Loucy (cell line): Measurements from ENCODE around the gene SLC38A3.

Source experiments
- CTCF ChIP-seq: fragments of 200-600 bp; sonication (generic); conservative IDR thresholded peaks from 2 replicates; pipeline ENCODE4 v1.5.1; 2014; ENCODE audit warnings: mild to moderate bottlenecking, antibody characterized with exemption, low read length
- EZH2phosphoT487 ChIP-seq: fragments of 200-600 bp; IDR thresholded peaks from 2 replicates; pipeline ENCODE4 v1.6.1; 2018; ENCODE audit warnings: antibody characterized with exemption, mild to moderate bottlenecking, moderate library complexity, borderline replicate concordance

GRCh38 chr3:50245251-50245745 lies 40.2 kb downstream of the SLC38A3 start:
- TF ChIP-seq CTCF, result no peak
- no peak for TF ChIP-seq EZH2phosphoT487
